Esophagus squamous epithelium (tissue), 4 donors: ENCODE data around the gene BFSP1.

Experiments
- POLR2A ChIP-seq, 4 donors: fragments of 450-650 bp; IDR thresholded peaks; one replicate each; pipeline ENCODE4 v1.6.1; 2017; ENCODE audit warnings: antibody characterized with exemption in 4 of 4, mild to moderate bottlenecking in 4 of 4, moderate library complexity in 3 of 4
- TF ChIP-seq, protein P1 (sequence below), 6 experiments: fragments of 450-650 bp in 4 of 6; fragments of 200-600 bp in 2 of 6; sonication (generic) in 2 of 6; IDR thresholded peaks; one replicate each; pipeline ENCODE4 v1.5.1; 2016 to 2019; ENCODE audit warnings: antibody characterized with exemption in 6 of 6, mild to moderate bottlenecking in 4 of 6, moderate library complexity in 4 of 6

DNA sequence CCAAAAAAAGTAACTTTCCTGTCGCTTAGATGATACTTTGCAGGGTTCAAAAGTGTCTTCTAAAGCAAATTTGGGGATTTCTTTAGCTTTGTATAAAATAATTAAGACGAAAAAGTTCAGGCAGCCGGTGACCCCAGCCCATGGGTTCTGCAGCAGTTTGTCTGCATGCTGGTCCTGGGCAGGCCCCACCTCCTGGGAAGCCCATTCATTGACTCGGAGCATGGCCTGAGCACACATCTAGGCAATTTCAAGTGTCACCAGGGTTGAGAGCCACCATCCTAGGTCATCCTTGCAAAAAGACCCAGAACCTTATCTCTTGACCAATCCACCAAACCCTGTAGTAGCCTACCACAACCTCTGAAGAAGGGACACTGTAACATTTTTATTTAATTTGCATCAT is 20.6 kb downstream of the BFSP1 start:
- TF ChIP-seq, protein P1, sequence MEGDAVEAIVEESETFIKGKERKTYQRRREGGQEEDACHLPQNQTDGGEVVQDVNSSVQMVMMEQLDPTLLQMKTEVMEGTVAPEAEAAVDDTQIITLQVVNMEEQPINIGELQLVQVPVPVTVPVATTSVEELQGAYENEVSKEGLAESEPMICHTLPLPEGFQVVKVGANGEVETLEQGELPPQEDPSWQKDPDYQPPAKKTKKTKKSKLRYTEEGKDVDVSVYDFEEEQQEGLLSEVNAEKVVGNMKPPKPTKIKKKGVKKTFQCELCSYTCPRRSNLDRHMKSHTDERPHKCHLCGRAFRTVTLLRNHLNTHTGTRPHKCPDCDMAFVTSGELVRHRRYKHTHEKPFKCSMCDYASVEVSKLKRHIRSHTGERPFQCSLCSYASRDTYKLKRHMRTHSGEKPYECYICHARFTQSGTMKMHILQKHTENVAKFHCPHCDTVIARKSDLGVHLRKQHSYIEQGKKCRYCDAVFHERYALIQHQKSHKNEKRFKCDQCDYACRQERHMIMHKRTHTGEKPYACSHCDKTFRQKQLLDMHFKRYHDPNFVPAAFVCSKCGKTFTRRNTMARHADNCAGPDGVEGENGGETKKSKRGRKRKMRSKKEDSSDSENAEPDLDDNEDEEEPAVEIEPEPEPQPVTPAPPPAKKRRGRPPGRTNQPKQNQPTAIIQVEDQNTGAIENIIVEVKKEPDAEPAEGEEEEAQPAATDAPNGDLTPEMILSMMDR (IDR thresholded peaks at IDR 0.05), result no peak
- TF ChIP-seq POLR2A (IDR thresholded peaks at IDR 0.05), result no peak
